Caco-2 (cell line): ENCODE results near the gene KCNIP4. TPM values are rescaled to one million over a fixed set of nuclear protein-coding genes. Genes with fewer than 3 reads are reported as not detected.

Experiments
- BruUV-seq: library from RNA; stranded (reverse); fragments of 400-500 nt; replicated peaks from 2 replicates; lab custom pipeline; 2021; lab: Mats Ljungman, UMichigan
- CTCF ChIA-PET: fragments of 300-600 bp; sonication (Branson Sonifier 250); formaldehyde crosslinking; loops from one replicate; lab custom pipeline; 2022; ENCODE audit warnings: antibody characterized with exemption; lab: Charles Lee
- POLR2A ChIA-PET: fragments of 300-600 bp; sonication (Branson Sonifier 250); formaldehyde crosslinking; loops from one replicate; lab custom pipeline; 2022; ENCODE audit warnings: antibody characterized with exemption; lab: Charles Lee
- DNase-seq, 2 experiments: peaks; one replicate each; pipeline versions ENCODE4 v3.0.0 to v3.0.0-alpha.2; 2020 to 2022
- H3K27me3 ChIP-seq: replicated peaks from 2 replicates; pipeline ENCODE4 v1.6.0; 2011; ENCODE audit warnings: low read length; ENCODE audit not compliant: control insufficient read depth, insufficient read depth
- H3K36me3 ChIP-seq: 2 replicates; pipeline ENCODE4 v1.5.1; 2011; ENCODE audit warnings: low read length; ENCODE audit not compliant: control insufficient read depth, insufficient read depth
- H3K4me1 ChIP-seq: fragments of 250-450 bp; sonication (Bioruptor Pico); 2 replicates; pipeline ENCODE4 v1.5.1; 2020; ENCODE audit warnings: mild to moderate bottlenecking
- H3K4me3 ChIP-seq: 2 replicates; pipeline ENCODE4 v1.5.1; 2011; ENCODE audit warnings: low read depth, mild to moderate bottlenecking, control low read depth, low read length
- H3K9me3 ChIP-seq: fragments of 250-450 bp; sonication (Bioruptor Pico); 2 replicates; pipeline ENCODE4 v1.5.1; 2020; ENCODE audit warnings: mild to moderate bottlenecking, moderate library complexity
- H3K27ac Mint-ChIP-seq: one replicate; pipeline ENCODE4 v1.8.0; 2022; ENCODE audit warnings: mixed read lengths; ENCODE audit not compliant: unreplicated experiment
- H3K27me3 Mint-ChIP-seq: one replicate; pipeline ENCODE4 v1.8.0; 2022; ENCODE audit warnings: mixed read lengths; ENCODE audit not compliant: insufficient read depth, unreplicated experiment
- H3K36me3 Mint-ChIP-seq: one replicate; pipeline ENCODE4 v1.8.0; 2022; ENCODE audit warnings: mild to moderate bottlenecking, mixed read lengths; ENCODE audit not compliant: insufficient read depth, unreplicated experiment
- H3K4me1 Mint-ChIP-seq: one replicate; pipeline ENCODE4 v1.8.0; 2022; ENCODE audit warnings: low read depth, mixed read lengths; ENCODE audit not compliant: unreplicated experiment
- H3K4me3 Mint-ChIP-seq: one replicate; pipeline ENCODE4 v1.8.0; 2022; ENCODE audit warnings: mild to moderate bottlenecking, moderate library complexity, mixed read lengths; ENCODE audit not compliant: unreplicated experiment
- H3K9me3 Mint-ChIP-seq: one replicate; pipeline ENCODE4 v1.8.0; 2022; ENCODE audit warnings: mixed read lengths; ENCODE audit not compliant: unreplicated experiment
- CTCF ChIP-seq, 2 experiments: fragments of 200-600 bp in 1 of 2; IDR thresholded peaks; 1 replicate in 1 of 2; 2 replicates in 1 of 2; pipeline versions ENCODE4 v1.5.1 to v1.8.0; 2011 to 2022; ENCODE audit warnings: antibody characterized with exemption in 1 of 2, control low read depth in 1 of 2, inconsistent platforms in 1 of 2, low read depth in 1 of 2, low read length in 1 of 2, mild to moderate bottlenecking in 1 of 2, moderate library complexity in 1 of 2; ENCODE audit not compliant: insufficient read depth in 1 of 2, severe bottlenecking in 1 of 2, unreplicated experiment in 1 of 2
- intact Hi-C: fragments of 100-400 bp; cut with micrococcal nuclease; formaldehyde crosslinking; loops from one replicate; pipeline ENCODE4 v1.10.0; 2022; ENCODE audit not compliant: unreplicated experiment
- total RNA-seq: library from RNA; stranded (reverse); gene quantifications from 2 replicates; pipeline ENCODE4 v1.2.3, GENCODE V29; 2022

Gene KCNIP4
- total RNA-seq, 1 experiment from 2014 or later, result not detected

GRCh38 chr4:21962691-21963090 is 14.1 kb upstream of the KCNIP4 start:
- Histone ChIP-seq H3K9me3 (no peaks in the 10 kb centered on the region), H3K4me3 (no peak overlapping the region), H3K4me1 (no peaks in the 10 kb centered on the region), H3K27me3 (no peaks in the 10 kb centered on the region), H3K36me3 (no peaks in the 10 kb centered on the region)
- Mint-ChIP-seq H3K27me3 (peaks cover 2% of the 10 kb centered on the region), H3K27ac (no peak overlapping the region), H3K4me1 (no peaks in the 10 kb centered on the region), H3K36me3 (no peaks in the 10 kb centered on the region), H3K9me3 (no peaks in the 10 kb centered on the region), H3K4me3 (no peak overlapping the region)
- ChIA-PET CTCF (no interaction called here), POLR2A (no interaction called here)
- DNase-seq, result no peak
- intact Hi-C loops, result no loop called here
- BruUV-seq, result no TSS peak
- no peak for TF ChIP-seq CTCF (IDR thresholded peaks at IDR 0.05; ENCODE audit: insufficient read depth in 1 of 2, low read depth in 1 of 2, low read length in 1 of 2, severe bottlenecking in 1 of 2, unreplicated experiment in 1 of 2)

DNA sequence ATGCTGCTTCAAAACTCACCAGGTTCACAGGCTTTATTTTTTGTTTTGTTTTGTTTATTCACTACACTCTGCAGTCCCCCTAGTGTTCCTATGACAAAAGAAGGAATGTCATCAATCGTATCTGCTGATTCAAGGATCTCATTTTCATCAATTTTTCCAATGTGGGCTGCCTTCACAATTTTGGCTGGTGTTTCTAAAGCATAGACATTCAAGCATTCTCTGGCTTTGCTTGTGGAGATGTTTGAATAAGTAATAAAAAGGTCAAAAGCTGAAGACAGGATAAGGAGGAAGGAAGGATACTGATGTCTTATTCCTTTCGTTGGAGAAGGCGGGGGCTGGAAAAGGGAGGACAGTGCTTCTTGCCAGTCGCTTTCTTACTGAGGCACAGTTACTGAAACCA is 12.2 kb upstream of the KCNIP4 start:
- no peaks in the 10 kb centered on the region for H3K4me1 ChIP-seq
- H3K36me3 ChIP-seq, result no peaks in the 10 kb centered on the region
- no peak for TF ChIP-seq CTCF (IDR thresholded peaks at IDR 0.05; ENCODE audit: insufficient read depth in 1 of 2, low read depth in 1 of 2, low read length in 1 of 2, severe bottlenecking in 1 of 2, unreplicated experiment in 1 of 2)
- no peaks in the 10 kb centered on the region for H3K36me3 Mint-ChIP-seq
- ChIA-PET POLR2A (no interaction called here), CTCF (no interaction called here)
- H3K27ac Mint-ChIP-seq, result no peak overlapping the region
- DNase-seq, result no peak
- no peak overlapping the region for H3K4me3 ChIP-seq
- BruUV-seq, result no TSS peak
- no peaks in the 10 kb centered on the region for H3K9me3 Mint-ChIP-seq
- peaks cover 2% of the 10 kb centered on the region for H3K27me3 Mint-ChIP-seq
- no peaks in the 10 kb centered on the region for H3K4me1 Mint-ChIP-seq
- H3K27me3 ChIP-seq, result no peaks in the 10 kb centered on the region
- H3K4me3 Mint-ChIP-seq, result no peak overlapping the region
- no peaks in the 10 kb centered on the region for H3K9me3 ChIP-seq
- intact Hi-C loops, result no loop called here

DNA sequence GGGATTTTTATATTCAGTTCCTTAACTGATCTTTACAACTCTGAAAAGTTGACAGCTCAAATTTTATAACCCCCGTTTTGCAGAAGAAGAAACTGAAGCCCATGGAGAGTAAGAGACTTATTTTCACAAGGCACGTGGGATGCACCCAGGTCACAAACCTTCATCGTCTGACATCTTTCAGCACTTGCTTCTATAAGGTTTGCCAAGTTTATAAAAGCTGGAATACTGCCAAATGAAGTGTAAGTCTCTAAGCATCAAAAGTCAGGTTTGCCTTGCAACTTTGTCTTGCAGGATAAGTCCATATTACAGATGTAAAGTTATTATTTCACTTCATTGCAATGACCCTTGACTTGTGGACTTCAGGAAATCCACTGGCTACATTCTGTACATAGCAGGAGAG is 6.3 kb upstream of the KCNIP4 start:
- no peaks in the 10 kb centered on the region for H3K36me3 ChIP-seq
- H3K4me3 ChIP-seq, result no peak overlapping the region
- no peaks in the 10 kb centered on the region for H3K9me3 ChIP-seq
- Mint-ChIP-seq H3K27ac (no peak overlapping the region), H3K4me3 (no peak overlapping the region), H3K9me3 (no peaks in the 10 kb centered on the region), H3K36me3 (no peaks in the 10 kb centered on the region), H3K4me1 (no peaks in the 10 kb centered on the region), H3K27me3 (peaks cover 3% of the 10 kb centered on the region)
- ChIA-PET POLR2A (no interaction called here), CTCF (no interaction called here)
- BruUV-seq, result no TSS peak
- H3K27me3 ChIP-seq, result no peaks in the 10 kb centered on the region
- no peak for TF ChIP-seq CTCF (IDR thresholded peaks at IDR 0.05; ENCODE audit: insufficient read depth in 1 of 2, low read depth in 1 of 2, low read length in 1 of 2, severe bottlenecking in 1 of 2, unreplicated experiment in 1 of 2)
- intact Hi-C loops, result no loop called here
- H3K4me1 ChIP-seq, result no peaks in the 10 kb centered on the region
- DNase-seq, result no peak
